OCI-LY7 (cell line): ENCODE results near the gene IQCE. TPM values are rescaled to one million over a fixed set of nuclear protein-coding genes. Genes with fewer than 3 reads are reported as not detected.

Experiments used
- BruUV-seq: library from RNA; stranded (reverse); fragments of 400-500 nt; replicated peaks from 2 replicates; lab custom pipeline; 2021; lab: Mats Ljungman, UMichigan
- CTCF ChIA-PET: fragments of 300-600 bp; sonication (Branson Sonifier 250); formaldehyde crosslinking; loops from one replicate; lab custom pipeline; 2022; ENCODE audit warnings: antibody characterized with exemption; ENCODE audit not compliant: unreplicated experiment; lab: Charles Lee
- POLR2A ChIA-PET: fragments of 300-600 bp; sonication (Branson Sonifier 250); formaldehyde crosslinking; loops from one replicate; lab custom pipeline; 2022; ENCODE audit warnings: antibody characterized with exemption; lab: Charles Lee
- DNase-seq: peaks from one replicate; pipeline ENCODE4 v3.0.0-alpha.2; 2015; ENCODE audit warnings: low spot score
- H2AFZ ChIP-seq: fragments of 200-600 bp; sonication (generic), shearing (Covaris generic); 2 replicates; pipeline ENCODE4 v1.6.1; 2014; ENCODE audit warnings: mild to moderate bottlenecking, antibody characterized with exemption, low read length, moderate library complexity
- H3K27ac ChIP-seq: fragments of 200-600 bp; sonication (generic); 2 replicates; pipeline ENCODE4 v1.5.1; 2014; ENCODE audit warnings: mixed run types, low read depth, mild to moderate bottlenecking, moderate library complexity, low read length, inconsistent platforms; ENCODE audit not compliant: poor library complexity, severe bottlenecking
- H3K36me3 ChIP-seq: fragments of 200-600 bp; sonication (generic); 2 replicates; pipeline ENCODE4 v1.6.1; 2014; ENCODE audit warnings: mild to moderate bottlenecking, antibody characterized with exemption, low read length, moderate library complexity, mixed read lengths; ENCODE audit not compliant: insufficient read depth
- H3K4me1 ChIP-seq: fragments of 200-600 bp; sonication (generic); 2 replicates; pipeline ENCODE4 v1.5.1; 2014; ENCODE audit warnings: mild to moderate bottlenecking, low read length; ENCODE audit not compliant: insufficient read depth, poor library complexity, severe bottlenecking
- H3K4me2 ChIP-seq: fragments of 200-600 bp; sonication (generic); 2 replicates; pipeline ENCODE4 v1.6.1; 2014; ENCODE audit warnings: mild to moderate bottlenecking, low read length
- H3K4me3 ChIP-seq: fragments of 200-600 bp; sonication (generic); 2 replicates; pipeline ENCODE4 v1.5.1; 2014; ENCODE audit warnings: mild to moderate bottlenecking, low read depth, low read length; ENCODE audit not compliant: poor library complexity, severe bottlenecking
- H3K79me2 ChIP-seq: fragments of 200-600 bp; sonication (generic); 2 replicates; pipeline ENCODE4 v1.6.1; 2016; ENCODE audit warnings: low read depth, mild to moderate bottlenecking, low read length, moderate library complexity, mixed read lengths; ENCODE audit not compliant: insufficient read depth
- H3K9me2 ChIP-seq: fragments of 200-600 bp; sonication (generic); 2 replicates; pipeline ENCODE4 v1.6.1; 2016; ENCODE audit warnings: mild to moderate bottlenecking, low read length, mixed read lengths; ENCODE audit not compliant: insufficient read depth
- H3K9me3 ChIP-seq: fragments of 200-600 bp; sonication (generic); 2 replicates; pipeline ENCODE4 v1.6.1; 2014; ENCODE audit warnings: mild to moderate bottlenecking, mixed run types, low read length, mixed read lengths
- H4K20me1 ChIP-seq: fragments of 200-600 bp; sonication (generic); 2 replicates; pipeline ENCODE4 v1.6.1; 2014; ENCODE audit warnings: mild to moderate bottlenecking, antibody characterized with exemption, low read length, moderate library complexity, mixed read lengths; ENCODE audit not compliant: insufficient read depth
- CTCF ChIP-seq: fragments of 200-600 bp; sonication (generic); conservative IDR thresholded peaks from 2 replicates; pipeline ENCODE4 v1.5.1; 2014; ENCODE audit warnings: mild to moderate bottlenecking, antibody characterized with exemption, low read length, moderate library complexity, mixed read lengths
- EZH2phosphoT487 ChIP-seq: fragments of 200-600 bp; sonication (generic); IDR thresholded peaks from 2 replicates; pipeline ENCODE4 v1.6.1; 2018; ENCODE audit warnings: low read depth, borderline replicate concordance, mild to moderate bottlenecking, mixed run types, antibody characterized with exemption, low read length, moderate library complexity, mixed read lengths
- intact Hi-C: fragments of 100-400 bp; cut with micrococcal nuclease; formaldehyde crosslinking; loops from one replicate; pipeline ENCODE4 v1.10.0; 2022; ENCODE audit not compliant: unreplicated experiment
- total RNA-seq, 2 experiments: library from RNA; depleted of rRNA in 1 of 2; stranded (reverse); fragments of >200 nt in 1 of 2; shearing (Covaris generic) in 1 of 2; gene quantifications; 2 replicates each; pipeline ENCODE4 v1.2.3, GENCODE V29; 2014 to 2022

Gene IQCE
- total RNA-seq, 2 experiments from 2014 or later = 6.2 to 6.6 TPM

GRCh38 chr7:2603044-2603965 lies 44.5 kb downstream of the IQCE start:
- no peak overlapping the region for H3K4me3 ChIP-seq
- no peak overlapping the region for H2AFZ ChIP-seq
- no peak overlapping the region for H3K4me2 ChIP-seq
- ChIA-PET POLR2A (interaction anchor here (0.5 to 1.1 kb wide), 3 partner anchors 9 to 243 kb away, joined by 3 read pairs; no protein-coding TSS in a partner anchor), CTCF (interaction anchor here (0.6 to 0.7 kb wide), 2 partner anchors 32 to 177 kb away, joined by 3 read pairs; no protein-coding TSS in a partner anchor)
- H3K4me1 ChIP-seq = no peaks in the 10 kb centered on the region
- TF ChIP-seq EZH2phosphoT487 = no peak
- no peak for TF ChIP-seq CTCF
- no peaks in the 10 kb centered on the region for H3K9me2 ChIP-seq
- H4K20me1 ChIP-seq = no peaks in the 10 kb centered on the region
- DNase-seq = no peak
- H3K9me3 ChIP-seq = no peaks in the 10 kb centered on the region
- no peak overlapping the region for H3K27ac ChIP-seq
- H3K36me3 ChIP-seq = no peaks in the 10 kb centered on the region
- H3K79me2 ChIP-seq = no peaks in the 10 kb centered on the region
- no TSS peak for BruUV-seq
- intact Hi-C loops = no loop called here

GRCh38 chr7:2604608-2605174 lies 45.9 kb downstream of the IQCE start:
- H3K9me2 ChIP-seq = no peaks in the 10 kb centered on the region
- no peaks in the 10 kb centered on the region for H3K4me1 ChIP-seq
- ChIA-PET POLR2A (interaction anchor here (0.6 kb wide), 1 partner anchor 44 kb away, joined by 3 read pairs; no protein-coding TSS in a partner anchor), CTCF (no interaction called here)
- no TSS peak for BruUV-seq
- DNase-seq = no peak
- TF ChIP-seq CTCF = no peak
- TF ChIP-seq EZH2phosphoT487 = no peak
- H3K4me2 ChIP-seq = no peak overlapping the region
- H4K20me1 ChIP-seq = no peaks in the 10 kb centered on the region
- no peaks in the 10 kb centered on the region for H3K36me3 ChIP-seq
- no peak overlapping the region for H3K27ac ChIP-seq
- H3K79me2 ChIP-seq = no peaks in the 10 kb centered on the region
- no peak overlapping the region for H2AFZ ChIP-seq
- H3K9me3 ChIP-seq = no peaks in the 10 kb centered on the region
- H3K4me3 ChIP-seq = no peak overlapping the region
- intact Hi-C loops = no loop called here
